GM10248 (cell line): ENCODE measurements around the gene GPR162.

Experiments
- CTCF ChIA-PET: fragments of 300-600 bp; sonication (Branson Sonifier 250); formaldehyde crosslinking; extraction: SDS; loops from one replicate; lab custom pipeline; 2021; ENCODE audit warnings: antibody characterized with exemption; lab: Yijun Ruan, JAX
- POLR2A ChIA-PET: fragments of 350-650 bp; sonication (Branson Sonifier 250); formaldehyde crosslinking; extraction: SDS; loops from one replicate; lab custom pipeline; 2020; ENCODE audit warnings: antibody characterized with exemption; lab: Yijun Ruan, JAX
- DNase-seq: peaks from one replicate; pipeline ENCODE4 v3.0.0; 2012; ENCODE audit errors: extremely low spot score
- CTCF ChIP-seq: IDR thresholded peaks from 2 replicates; pipeline ENCODE4 v1.5.1; 2012; ENCODE audit warnings: mild to moderate bottlenecking, low read depth; ENCODE audit errors: extremely low read depth, missing control alignments, control extremely low read depth

The GPR162 gene

DNA sequence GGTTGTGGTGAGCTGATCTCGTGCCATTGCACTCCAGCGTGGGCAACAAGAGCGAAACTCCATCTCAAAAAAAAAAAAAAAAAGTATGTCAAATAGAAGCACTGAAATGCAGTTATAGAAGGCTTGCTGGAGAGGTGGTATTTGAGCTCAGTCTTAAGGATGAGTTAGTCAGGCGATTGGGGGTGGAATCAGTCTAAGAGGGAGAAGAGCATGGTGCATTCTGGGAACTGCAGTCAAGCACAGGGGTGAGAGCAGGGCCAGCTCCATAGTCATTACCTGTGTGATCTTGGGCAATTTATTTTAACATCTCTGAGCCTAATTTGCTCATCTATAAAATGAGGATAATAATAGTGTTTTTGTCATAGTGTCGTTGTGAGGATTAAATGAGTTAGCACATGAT, 13.3 kb downstream of the GPR162 start:
- CTCF ChIA-PET, result interaction anchor here (0.7 to 5.7 kb wide), 27 partner anchors 8 to 142 kb away, joined by 3 to 46 read pairs (median 4); partner anchors contain the start of genes CD4, CDCA3, GPR162 and LAG3
- POLR2A ChIA-PET, result interaction anchor here (0.8 kb wide), 1 partner anchor 16 kb away, joined by 5 read pairs; the partner anchor contains the start of gene CDCA3
- no peak for DNase-seq
- TF ChIP-seq CTCF, result no peak

DNA sequence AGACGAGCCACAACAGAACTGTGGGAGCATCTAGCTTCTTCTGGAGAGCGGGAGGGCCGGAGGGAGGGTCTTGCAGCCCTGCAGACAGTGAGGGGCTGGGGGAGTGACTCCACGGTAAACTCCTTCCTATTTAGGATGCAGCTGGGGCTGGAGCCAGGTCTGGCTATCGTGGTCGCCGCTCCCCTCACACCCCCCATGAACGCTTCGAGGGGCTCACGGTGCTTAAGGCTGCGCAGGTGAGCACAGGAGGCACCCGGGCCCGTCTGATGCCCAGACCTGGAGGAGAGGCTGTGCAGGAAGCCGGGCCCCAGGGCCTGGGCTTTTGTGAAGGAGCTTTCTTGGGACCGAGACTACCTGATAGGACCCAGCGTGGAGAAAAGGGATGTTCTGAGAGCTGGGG, 15.2 kb downstream of the GPR162 start:
- no peak for DNase-seq
- TF ChIP-seq CTCF, result no peak
- ChIA-PET CTCF (interaction anchor here (0.9 to 5.7 kb wide), 14 partner anchors 8 to 298 kb away, joined by 3 to 46 read pairs (median 6); partner anchors contain the start of genes CDCA3, COPS7A, MLF2 and PTMS), POLR2A (interaction anchor here (0.6 to 1.7 kb wide), 2 partner anchors 30 to 126 kb away, joined by 4 to 14 read pairs; partner anchors contain the start of gene TPI1)

GRCh38 chr12:6837370-6838060, 15.9 kb downstream of the GPR162 start:
- ChIA-PET POLR2A (interaction anchor here (1.7 kb wide), 1 partner anchor 30 kb away, joined by 14 read pairs; the partner anchor contains the start of gene TPI1), CTCF (interaction anchor here (1.1 to 5.7 kb wide), 9 partner anchors 9 to 299 kb away, joined by 3 to 46 read pairs (median 7); partner anchors contain the start of genes CDCA3, MLF2, TPI1 and USP5)
- TF ChIP-seq CTCF, result no peak
- no peak for DNase-seq

DNA sequence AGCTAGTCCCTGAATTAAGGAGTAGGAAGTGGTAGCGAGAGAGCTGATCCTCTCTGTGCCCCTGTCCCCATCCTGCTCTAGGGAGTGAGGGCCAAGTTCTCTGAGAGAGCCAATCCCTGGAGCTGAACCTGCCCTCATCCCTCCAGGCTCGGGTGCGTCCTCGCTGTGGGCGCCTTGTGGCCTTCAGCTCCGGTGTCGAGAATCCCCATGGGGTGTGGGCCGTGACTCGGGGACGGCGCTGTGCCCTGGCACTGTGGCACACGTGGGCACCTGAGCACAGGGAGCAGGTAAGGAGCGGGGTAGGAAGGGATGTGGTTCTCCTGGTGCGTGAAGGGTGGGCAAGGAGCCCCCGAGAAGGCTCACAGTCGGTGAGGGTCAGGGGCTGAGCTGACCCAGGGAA, 17.2 kb downstream of the GPR162 start:
- TF ChIP-seq CTCF, result no peak
- ChIA-PET POLR2A (interaction anchor here (1.4 to 1.9 kb wide), 2 partner anchors 12 to 29 kb away, joined by 6 read pairs; partner anchors contain the start of genes CDCA3 and TPI1), CTCF (interaction anchor here (0.8 to 6.3 kb wide), 5 partner anchors 10 to 106 kb away, joined by 3 to 41 read pairs (median 3); partner anchors contain the start of genes GPR162 and MLF2)
- no peak for DNase-seq

- DNase-seq, result peak; percentile 78
- POLR2A ChIA-PET, result interaction anchor here (1.4 to 1.9 kb wide), 2 partner anchors 12 to 28 kb away, joined by 6 read pairs; partner anchors contain the start of genes CDCA3 and TPI1
- CTCF ChIA-PET, result interaction anchor here (0.9 to 6.3 kb wide), 7 partner anchors 9 to 107 kb away, joined by 3 to 41 read pairs (median 4); partner anchors contain the start of genes CDCA3, GPR162, MLF2 and USP5
- no peak for TF ChIP-seq CTCF
Observed at GRCh38 chr12:6839482-6840201, 18.0 kb downstream of the GPR162 start.
